ENCODE measurements around the gene C6orf132. TPM values are rescaled to one million over a fixed set of nuclear protein-coding genes. Genes with fewer than 3 reads are reported as not detected.

Gene C6orf132
- total RNA-seq, 1 experiment from 2014 or later: 48.4 TPM

DNA sequence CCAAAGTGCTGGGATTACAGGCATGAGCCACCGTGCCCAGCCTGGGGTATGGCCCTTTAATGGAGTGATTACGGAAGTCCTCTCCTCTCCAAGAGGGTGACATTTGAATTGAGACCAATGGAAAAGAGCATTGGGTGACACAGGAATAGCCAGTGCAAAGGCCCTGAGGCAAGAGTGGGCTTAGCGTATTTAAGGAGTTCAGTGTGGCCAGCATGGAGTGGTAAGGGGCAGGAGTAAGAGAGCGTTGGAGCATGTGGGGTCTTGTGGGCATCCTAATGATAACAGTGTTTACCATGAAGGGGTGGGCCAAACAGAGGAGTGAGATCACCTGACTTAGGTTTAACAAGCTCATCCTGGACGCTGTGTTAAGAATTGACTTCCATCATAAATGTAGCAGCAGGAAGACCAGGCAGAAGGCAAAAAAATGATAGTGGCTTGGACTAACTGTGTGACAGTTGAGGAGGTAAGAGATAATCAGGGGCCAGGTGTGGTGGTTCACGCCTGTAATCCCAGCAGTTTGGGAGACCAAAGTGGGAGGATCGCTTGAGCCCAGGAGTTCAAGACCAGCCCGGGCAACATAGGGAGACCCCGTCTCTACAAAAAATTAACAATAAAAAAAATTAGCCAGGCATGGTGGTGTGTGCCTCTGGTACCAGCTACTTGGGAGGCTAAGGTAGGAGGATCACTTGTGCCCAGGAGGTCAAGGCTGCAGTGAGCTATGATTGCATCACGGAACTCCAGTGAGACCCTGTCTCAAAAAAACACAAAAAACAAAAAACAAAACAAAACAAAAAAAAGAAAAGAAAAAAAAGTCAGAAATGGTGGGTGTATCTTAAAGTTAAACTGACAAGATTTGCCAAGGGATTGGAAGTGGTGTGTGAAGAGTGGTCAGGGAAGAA, 51.4 kb downstream of the C6orf132 start:
- H3K27me3 Mint-ChIP-seq (ENCODE audit: low read depth): peaks cover 81% of the 10 kb centered on the region
- H3K56ac ChIP-seq (ENCODE audit: insufficient read length, low read depth, low read length): no peak overlapping the region

More for the DNA sequence above, 51.4 kb downstream of the C6orf132 start:
- Histone ChIP-seq H3K27me3 (ENCODE audit: insufficient read depth, low read length) (no peaks in the 10 kb centered on the region; the same call in 1 of the 2 replicates), H2BK12ac (ENCODE audit: insufficient read length, low read depth, low read length) (no peak overlapping the region), H3K14ac (ENCODE audit: insufficient read depth, low read length) (no peak overlapping the region), H3K9ac (ENCODE audit: extremely low read depth, insufficient read length, low read length) (no peak overlapping the region), H3K27ac (ENCODE audit: insufficient read length, low read depth, low read length) (no peak overlapping the region), H4K5ac (ENCODE audit: insufficient read length, low read depth, low read length) (no peak overlapping the region), H3T11ph (ENCODE audit: low read length) (no peak overlapping the region), H2BK5ac (ENCODE audit: insufficient read length, low read length) (no peak overlapping the region), H3K4ac (ENCODE audit: low read depth, low read length) (no peak overlapping the region), H2AFZ (ENCODE audit: low read length) (no peak overlapping the region), H3K23me2 (ENCODE audit: insufficient read length, low read depth, low read length, poor library complexity, severe bottlenecking) (no peaks in the 10 kb centered on the region), H2AK5ac (ENCODE audit: insufficient read length, low read length) (no peak overlapping the region), H4K20me1 (ENCODE audit: control insufficient read depth, insufficient read depth, insufficient read length) (no peaks in the 10 kb centered on the region), H3K9me3 (ENCODE audit: control insufficient read depth, low read depth, low read length) (no peaks in the 10 kb centered on the region), H4K8ac (replicated peaks; ENCODE audit: insufficient read length, low read depth, low read length) (no peak overlapping the region), H2BK15ac (ENCODE audit: low read depth, low read length) (no peak overlapping the region), H3K79me2 (ENCODE audit: insufficient read depth, low read length) (no peaks in the 10 kb centered on the region), H3K4me2 (ENCODE audit: insufficient read depth, insufficient read length, low read length) (no peak overlapping the region), H2BK20ac (ENCODE audit: low read depth, low read length, poor library complexity, severe bottlenecking) (no peak overlapping the region), H3K4me1 (ENCODE audit: insufficient read depth, low read length) (no peaks in the 10 kb centered on the region; the same call in 1 of the 2 replicates), H4K91ac (ENCODE audit: insufficient read length, low read depth, low read length) (no peak overlapping the region), H3K79me1 (ENCODE audit: insufficient read depth, low read depth, low read length, poor library complexity, severe bottlenecking) (no peaks in the 10 kb centered on the region), H2BK120ac (ENCODE audit: low read depth, low read length, poor library complexity, severe bottlenecking) (no peak overlapping the region), H3K23ac (ENCODE audit: insufficient read length, low read depth, low read length) (no peak overlapping the region), H3K18ac (ENCODE audit: insufficient read length, low read depth, low read length) (no peak overlapping the region)
- Mint-ChIP-seq H3K9me3 (no peaks in the 10 kb centered on the region), H3K36me3 (ENCODE audit: insufficient read depth in 1 of 3, low read depth in 3 of 3) (peaks cover 0 to 3% (median 0%) of the 10 kb centered on the region in 3 experiments; a peak in 1 of 7 replicates), H3K4me3 (no peak overlapping the region), H3K4me1 (peaks cover 19 to 34% of the 10 kb centered on the region in 2 experiments), H3K27ac (no peak overlapping the region; a peak in 1 of 7 replicates)
- no peak for DNase-seq
- WGBS (ENCODE audit: extremely low coverage, insufficient read length, low lambda C conversion rate): no CpG with 5 or more reads among the region's 10 CpGs
- TF ChIP-seq, protein P1, sequence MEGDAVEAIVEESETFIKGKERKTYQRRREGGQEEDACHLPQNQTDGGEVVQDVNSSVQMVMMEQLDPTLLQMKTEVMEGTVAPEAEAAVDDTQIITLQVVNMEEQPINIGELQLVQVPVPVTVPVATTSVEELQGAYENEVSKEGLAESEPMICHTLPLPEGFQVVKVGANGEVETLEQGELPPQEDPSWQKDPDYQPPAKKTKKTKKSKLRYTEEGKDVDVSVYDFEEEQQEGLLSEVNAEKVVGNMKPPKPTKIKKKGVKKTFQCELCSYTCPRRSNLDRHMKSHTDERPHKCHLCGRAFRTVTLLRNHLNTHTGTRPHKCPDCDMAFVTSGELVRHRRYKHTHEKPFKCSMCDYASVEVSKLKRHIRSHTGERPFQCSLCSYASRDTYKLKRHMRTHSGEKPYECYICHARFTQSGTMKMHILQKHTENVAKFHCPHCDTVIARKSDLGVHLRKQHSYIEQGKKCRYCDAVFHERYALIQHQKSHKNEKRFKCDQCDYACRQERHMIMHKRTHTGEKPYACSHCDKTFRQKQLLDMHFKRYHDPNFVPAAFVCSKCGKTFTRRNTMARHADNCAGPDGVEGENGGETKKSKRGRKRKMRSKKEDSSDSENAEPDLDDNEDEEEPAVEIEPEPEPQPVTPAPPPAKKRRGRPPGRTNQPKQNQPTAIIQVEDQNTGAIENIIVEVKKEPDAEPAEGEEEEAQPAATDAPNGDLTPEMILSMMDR (conservative IDR thresholded peaks at IDR 0.05): no peak
